Stimulated activated CD4-positive, alpha-beta T cell treated with anti-CD3 and anti-CD28 coated beads, Interleukin-1b, Interleukin-23, amount 100 ng/mL, for 1 hour (primary cell): ENCODE measurements around the gene FBXO47.

Experiments used
- DNase-seq, 2 donors: peaks; one replicate each; pipeline ENCODE4 v3.0.0-alpha.2; 2020; ENCODE audit warnings: low read depth in 2 of 2

Gene FBXO47, protein sequence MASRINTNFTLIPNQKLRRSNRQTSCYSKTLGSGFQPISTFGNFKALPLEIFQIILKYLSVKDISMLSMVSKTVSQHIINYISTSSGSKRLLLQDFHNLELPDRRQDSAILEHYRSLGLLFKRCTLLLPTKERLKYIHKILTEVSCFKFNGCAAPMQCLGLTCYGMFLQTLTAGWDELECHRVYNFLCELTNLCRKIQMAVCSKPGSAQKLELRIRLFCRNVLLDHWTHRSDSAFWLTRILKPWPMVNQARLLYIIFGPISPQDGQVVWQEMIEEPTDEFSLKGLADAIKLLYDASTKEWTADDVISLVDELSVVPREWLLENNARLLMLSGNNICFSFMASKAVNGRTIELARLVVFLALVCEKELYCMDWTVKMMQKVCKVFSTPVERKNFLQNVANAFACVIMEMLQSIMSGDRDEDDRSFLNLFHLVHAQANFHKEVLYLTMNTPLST

DNA sequence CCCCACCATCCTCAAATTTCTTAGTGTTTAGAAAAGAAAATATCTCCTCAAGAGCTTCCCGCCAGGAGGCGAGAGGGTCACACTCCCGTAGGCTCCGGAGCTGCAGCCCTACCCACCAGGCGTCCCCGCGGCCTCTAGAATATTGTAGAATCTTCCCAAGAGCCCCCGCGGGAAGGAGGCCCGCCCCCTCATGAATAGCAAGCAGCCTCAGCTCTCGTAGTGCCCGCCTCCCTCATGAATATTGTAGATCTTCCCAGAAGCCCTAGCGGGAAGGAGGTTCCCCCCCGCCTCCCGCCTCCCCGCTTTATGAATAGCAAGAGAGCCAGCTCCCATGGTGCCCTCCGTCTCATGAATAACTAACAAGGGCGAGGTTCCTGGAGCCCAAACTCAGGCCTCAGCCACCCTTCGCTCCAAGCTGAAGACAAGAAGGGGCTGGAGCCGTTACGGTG is at the start of gene FBXO47:
Gene FBXO47 (minus strand): TSS at position 114 of the 449 bp plus-strand sequence. CDS start 4,378 bp downstream, outside the sequence.
- peak; percentile 47 to 59 for DNase-seq

DNA sequence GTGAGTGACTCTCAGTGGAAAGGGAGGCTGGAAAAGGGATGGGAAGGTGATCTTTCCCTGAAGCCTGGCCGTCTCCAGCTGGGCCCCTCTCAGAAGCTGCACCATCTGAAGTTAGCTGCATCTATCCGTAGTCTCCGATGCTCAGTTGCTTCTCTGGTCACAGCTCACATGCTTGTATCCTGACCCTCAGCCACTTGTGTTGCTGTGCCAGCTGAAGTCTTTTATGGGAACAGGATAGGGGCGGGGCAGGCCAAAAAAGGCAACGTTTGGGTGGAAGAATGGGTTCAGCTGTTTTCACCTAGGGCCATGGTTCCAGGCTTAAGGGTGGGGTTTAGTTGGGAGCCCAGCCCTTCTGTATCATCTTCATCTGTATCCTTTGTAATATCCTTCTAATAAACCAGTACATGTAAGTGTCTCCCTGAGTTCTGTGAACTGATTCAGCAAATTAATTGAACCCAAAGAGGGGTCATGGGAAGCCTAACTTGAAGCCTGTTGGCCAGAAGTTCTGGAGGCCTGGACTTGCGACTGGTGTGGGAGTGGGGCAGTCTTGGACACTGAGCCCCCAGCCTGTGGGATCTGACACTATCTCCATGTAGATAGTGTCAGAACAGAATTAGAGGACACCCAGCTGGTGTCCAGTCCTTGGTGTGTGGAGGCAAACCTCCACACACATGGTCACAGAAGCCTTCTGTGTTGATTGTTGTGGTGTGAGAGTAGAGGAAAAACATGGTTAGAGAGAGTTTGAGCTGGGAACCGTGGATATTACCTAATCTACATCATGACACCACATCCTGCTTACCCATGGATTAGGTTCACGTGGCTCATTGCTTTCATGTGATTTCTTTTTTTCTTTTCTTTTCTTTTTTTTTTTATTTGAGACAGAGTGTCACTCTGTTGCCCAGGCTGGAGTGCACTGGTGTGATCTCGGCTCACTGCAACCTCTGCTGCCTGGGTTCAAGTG is 49.3 kb upstream of the FBXO47 start:
- DNase-seq, result no peak

DNA sequence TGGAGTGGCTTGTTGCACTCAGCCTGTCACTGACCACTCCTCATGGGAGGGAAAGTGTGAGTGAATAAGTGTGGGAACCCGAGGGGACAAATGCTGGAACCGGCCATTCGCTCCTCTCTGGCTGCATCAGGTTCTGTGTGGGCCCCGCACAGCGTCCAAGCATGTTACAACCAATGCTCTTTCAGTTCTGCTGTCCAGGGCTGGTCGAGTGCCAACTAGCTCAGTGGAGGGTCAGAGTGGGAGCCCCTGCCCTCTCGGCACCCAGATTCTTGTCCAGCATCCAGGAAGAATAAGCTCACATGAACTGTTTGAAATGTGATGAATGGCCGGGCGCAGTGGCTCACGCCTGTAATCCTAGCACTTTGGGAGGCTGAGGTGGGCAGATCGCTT is 48.3 kb upstream of the FBXO47 start:
- DNase-seq, result no peak

DNA sequence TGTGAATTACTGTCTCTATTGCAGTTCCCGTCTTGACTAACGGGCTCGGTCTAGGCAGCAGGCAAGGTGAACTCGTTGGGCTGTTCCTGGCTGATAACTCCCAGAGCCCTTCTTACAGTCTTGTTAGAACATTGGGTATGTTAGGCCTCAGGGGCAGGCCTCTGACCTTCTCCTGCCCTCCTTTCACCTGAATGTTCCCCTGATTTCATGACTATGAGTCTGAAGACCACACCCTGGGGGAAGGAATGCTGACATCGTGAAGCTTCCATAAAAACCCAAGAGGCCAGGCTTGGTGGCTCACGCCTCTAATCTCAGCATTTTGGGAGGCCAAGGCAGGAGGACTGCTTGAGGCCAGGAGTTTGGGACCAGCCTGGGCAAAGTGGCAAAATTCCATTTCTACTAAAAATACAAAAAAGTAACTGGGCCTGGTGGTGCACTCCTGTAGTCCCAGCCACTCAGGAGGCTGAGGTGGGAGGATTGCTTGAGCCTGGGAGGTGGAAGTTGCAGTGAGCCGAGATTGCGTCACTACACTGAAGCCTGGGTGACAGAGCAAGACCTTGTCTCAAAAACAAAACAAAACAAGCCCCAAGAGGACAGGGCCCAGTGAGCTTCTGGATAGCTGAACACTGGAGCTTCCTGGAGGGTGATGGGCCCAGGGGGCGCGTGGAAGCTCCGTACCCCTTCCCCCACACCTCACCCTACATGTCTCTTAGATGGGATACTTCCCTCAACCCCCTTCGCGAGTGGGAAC is 47.8 kb upstream of the FBXO47 start:
- DNase-seq, result no peak

DNA sequence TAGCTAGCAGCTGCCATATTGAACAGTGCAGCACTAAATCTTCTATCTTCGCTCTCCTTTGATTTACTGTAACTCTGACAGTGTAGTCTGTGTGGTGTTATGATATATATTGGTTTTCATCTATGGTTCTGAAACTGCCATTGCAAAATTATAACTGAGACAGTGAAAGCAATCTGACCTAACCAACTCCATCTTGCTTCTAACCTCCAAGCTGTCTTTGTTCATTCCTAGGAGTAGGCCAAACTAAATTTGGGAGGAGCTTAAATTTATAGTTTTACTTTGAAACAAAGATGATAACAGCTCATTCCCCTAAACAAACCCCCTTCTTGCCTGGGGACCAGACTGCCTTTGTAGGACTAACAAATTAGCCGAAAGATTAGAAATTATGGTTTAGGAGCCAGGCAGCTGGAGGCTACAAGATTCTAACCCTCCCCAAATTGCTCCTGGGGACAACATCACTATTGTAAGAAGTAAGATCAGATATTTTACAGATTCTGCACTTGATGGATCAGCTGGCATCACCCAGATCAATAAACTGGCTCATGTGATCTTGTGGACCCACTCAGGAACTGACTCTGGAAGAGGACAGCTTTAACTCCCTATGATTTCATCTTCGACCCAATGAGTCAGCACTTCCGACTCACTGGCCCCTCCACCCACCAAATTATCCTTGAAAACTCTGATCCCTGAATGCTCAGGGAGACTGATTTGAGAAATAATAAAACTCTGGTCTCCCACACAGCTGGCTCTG is 47.0 kb upstream of the FBXO47 start:
- no peak for DNase-seq

DNA sequence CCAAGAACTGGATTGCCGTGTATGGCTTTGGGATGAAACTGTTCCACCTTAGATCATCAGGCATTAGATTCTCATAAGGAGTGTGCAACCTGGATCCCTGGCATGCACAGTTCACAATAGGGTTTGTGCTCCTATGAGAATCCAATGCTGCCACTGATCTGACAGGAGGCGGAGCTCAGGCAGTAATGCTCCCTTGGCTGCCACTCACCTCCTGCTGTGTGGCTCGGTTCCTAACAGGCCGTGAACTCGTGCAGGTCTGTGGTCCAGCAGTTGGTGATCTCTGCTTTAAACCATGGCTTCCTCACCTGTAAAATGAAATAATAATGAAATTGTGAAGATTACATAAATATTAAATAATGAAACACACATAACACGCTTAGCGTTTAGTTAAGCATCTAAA is 45.5 kb upstream of the FBXO47 start:
- no peak for DNase-seq

DNA sequence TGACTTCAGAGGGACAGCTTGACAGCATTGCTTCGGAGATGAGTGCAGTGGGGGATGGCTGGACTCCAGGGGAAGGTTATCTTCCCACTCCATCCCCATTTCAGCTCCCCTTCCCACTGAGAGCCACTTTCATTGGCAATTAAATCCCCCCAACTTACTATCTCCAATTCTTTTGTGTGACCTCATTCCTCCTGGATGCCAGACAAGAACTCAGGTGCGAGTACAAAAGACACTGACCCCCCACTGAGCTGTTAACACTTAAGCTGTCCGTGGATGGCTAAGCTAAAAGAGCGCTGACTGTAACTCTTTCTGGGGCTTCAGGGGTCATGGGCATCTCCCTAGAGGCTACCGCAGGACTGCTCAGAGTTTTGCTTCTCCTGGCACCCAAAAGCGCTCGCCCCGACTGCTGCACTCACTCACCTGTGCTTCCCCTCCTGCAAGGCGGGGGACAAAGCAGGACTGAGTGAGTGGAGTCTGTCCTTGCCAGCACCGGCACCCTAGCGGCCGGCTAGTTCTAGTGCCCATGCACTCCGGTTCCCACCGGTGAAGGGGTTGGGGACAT is 44.8 kb upstream of the FBXO47 start:
- DNase-seq, result no peak

DNA sequence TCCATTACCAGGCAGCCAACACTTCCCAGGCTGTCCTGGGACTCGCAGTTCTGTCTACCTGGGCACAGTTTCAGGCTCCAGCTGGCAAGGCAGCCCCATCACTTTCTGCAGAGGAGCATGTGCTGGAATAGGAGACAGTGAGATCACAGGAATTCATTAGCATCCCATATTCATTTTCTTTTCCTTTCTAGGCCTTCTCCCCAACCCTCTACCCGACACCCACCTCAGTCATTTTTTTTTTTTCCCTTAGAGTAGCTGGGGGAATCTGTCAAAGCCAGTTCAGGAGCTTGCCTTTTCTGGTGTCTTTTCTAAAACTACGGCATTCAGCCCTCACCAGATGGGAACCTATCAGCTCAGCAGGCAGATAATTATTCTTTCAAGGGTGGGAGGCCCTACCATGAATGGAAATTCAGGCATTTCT is 42.4 kb upstream of the FBXO47 start:
- no peak for DNase-seq

DNA sequence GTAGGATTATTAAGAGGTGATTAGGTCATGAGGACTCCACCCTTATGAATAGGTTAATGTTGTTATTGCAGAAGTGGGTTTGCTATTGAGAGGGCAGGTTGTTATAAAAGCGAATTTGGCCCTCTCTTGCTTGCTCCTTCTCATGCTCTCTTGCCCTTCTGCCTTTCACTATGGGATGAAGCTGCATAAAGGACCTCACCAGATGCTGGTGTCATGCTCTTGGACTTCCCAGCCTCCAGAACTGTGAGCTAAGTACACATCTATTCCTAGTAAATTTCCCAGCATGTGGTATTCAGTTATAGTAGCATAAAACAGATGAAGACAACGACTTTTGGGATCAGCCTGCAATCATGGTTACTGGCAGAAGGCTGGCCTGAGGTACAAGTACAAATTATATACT is 41.4 kb upstream of the FBXO47 start:
- no peak for DNase-seq

DNA sequence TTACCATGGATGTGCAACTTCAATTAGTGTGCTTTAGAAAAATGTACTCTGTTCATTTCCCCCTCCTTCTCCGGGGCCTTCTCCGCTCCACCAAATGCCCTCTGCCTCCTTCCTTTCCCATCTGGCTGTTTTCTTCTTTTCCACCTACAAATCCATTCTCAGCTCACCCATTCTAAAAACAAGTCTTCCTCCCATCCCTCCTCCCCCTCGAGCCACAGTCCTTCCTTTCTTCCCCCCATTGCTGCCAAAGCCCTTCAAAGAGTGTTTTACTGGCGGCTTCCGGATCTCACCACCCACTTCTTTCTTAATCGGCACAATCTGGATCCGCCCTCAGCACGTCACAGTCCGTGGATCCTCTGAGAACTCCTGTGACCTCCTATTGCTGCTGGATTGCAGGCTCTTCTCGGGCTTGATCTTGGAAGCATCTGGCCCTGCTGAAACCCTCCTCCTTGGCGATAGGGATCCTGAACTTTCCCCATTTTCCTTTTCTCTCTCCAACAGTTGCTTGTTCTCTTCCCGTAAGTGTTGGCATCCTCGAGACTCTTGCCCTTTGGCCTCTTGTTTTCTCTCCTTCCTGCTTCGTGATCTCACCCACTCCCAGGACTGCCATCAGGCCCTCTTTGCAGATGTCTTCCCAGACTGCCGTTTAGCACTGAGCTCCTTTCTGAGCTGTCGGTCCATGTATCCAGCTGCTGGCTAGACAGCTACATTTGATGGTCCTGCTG is 36.0 kb upstream of the FBXO47 start:
- no peak for DNase-seq

DNA sequence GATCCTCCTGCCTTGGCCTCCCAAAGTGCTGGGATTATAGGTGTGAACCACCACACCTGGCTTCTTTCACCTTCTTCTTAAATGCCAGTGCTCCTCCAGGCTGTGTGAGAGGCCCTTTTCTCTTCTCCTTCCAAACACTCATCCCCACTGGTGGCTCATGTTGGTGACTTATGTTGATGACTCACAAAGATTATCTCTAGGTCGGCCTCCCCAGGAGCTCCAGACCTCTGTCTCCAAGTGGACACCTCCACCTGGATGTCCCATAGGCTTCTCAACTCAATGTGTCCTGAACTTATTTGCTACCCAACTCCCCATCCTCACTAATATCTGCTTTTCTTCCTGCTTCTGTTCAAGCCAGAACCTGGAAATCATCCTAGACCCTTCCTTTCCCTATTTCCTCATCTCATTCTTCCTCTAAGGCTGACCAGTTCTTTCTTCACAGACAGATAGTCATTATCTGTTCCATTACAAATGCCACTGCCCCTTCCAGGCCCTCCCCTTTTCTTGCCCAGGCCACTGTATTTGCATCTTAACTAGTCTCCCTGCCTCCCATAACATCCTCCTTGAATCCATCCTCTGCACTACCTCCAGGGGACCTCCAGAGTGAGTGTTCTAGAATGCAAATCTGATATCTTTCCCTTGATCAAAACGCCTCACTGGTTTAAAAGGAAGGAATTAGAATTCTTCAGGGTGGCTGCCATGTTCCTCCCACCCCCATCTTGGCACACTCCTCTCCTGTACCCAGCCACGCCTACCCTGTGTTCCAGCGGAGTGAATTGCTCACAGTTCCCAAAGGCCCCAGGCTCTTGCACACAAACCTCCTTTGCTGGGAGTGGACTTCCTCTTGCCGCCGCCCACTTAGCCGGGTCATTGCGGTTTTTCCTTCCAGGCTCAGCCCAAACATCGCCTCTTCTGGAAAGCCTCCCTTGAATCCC is 34.8 kb upstream of the FBXO47 start:
- no peak for DNase-seq

DNA sequence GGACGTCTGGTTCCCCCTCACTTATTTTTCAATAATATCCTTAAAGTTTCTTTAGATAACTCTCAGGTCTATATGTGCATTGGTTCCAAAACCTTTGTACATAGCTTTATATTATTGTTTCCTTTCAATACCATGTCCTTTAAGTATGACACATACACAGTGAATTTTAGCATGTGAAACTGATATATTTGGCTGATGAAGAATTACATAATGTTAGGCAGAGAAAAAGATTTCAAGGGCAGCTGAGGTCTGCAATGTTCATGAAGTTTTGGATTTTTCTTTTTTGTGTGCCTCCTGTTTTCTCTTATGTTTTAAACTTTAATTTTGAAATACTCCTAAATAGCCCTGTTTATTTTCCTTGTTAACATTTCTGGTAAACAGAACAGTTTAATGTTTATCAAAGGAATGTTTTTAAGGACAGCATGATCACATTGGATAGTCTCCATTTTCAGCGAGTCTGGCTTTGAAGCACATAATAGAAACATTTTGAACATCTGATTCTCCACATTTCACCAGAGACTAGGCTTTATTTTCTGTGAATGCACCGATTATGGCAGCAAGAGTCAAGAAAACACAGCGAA is 32.9 kb upstream of the FBXO47 start:
- no peak for DNase-seq

DNA sequence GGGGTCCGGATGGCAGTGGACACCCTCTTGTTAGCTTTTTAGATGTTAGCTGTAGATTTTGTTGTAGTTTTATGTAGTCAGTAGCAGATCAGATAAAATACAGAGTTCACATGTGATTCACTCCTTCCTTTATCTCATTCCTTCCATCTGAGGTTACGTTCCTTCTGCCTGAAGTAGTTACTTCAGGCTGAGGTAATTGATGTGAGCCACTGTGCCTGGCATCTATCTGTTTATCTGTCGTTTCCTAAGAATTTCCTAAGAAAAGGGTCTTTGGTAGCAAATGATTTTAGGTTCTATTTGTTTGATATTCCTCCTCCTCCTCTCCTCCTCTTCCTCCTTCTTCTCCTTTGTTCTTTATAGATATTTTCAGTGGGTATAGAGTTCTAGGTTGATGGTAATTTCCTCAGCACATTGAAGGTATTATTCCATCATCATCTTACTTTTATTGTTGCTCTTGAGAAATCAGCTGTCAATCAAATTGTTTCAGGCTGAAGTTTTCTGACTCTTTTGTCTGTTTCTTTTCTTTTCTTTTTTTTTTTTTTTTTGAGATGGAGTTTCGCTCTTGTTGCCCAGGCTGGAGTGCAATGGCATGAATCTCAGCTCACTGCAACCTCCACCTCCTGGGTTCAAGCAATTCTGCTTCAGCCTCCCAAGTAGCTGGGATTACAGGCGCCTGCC is 29.6 kb upstream of the FBXO47 start:
- no peak for DNase-seq

DNA sequence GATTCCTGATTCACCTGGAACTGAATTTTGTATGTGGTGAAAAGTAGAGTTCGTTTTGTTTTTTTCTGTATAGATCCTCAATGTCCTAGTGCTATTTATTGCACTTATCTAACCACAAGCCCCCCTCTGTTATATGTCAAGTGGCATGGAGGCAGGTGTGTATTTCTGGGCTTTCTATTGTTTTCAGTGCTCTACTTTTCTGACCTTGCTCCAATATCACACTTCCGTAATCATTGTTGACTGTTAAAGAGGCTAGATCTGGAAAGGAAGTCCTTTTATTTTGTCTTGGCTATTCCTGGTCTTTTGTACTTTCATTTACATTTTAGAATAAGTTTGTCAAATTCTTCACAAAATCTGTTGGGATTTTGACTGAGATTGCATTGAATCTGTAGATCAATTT is 26.8 kb upstream of the FBXO47 start:
- DNase-seq, result no peak

DNA sequence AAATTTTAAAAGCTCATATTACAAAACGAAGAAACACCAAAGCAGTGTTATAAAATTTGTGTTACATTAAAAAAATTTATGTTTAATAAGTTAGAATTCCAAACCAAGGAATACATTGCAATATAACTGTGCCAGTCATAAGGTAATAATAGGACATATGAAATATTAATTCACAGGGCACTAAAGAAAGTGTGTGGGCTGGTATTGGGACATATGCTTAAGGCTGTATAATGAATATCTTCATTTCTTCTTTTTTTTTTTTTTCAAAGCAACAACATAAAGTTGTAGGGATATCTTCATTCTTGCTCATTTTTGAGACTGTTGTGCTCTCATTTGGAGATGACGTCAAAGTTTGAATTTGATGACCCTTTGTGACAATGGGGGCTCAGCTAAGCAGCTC is 17.5 kb upstream of the FBXO47 start:
- DNase-seq, result no peak

DNA sequence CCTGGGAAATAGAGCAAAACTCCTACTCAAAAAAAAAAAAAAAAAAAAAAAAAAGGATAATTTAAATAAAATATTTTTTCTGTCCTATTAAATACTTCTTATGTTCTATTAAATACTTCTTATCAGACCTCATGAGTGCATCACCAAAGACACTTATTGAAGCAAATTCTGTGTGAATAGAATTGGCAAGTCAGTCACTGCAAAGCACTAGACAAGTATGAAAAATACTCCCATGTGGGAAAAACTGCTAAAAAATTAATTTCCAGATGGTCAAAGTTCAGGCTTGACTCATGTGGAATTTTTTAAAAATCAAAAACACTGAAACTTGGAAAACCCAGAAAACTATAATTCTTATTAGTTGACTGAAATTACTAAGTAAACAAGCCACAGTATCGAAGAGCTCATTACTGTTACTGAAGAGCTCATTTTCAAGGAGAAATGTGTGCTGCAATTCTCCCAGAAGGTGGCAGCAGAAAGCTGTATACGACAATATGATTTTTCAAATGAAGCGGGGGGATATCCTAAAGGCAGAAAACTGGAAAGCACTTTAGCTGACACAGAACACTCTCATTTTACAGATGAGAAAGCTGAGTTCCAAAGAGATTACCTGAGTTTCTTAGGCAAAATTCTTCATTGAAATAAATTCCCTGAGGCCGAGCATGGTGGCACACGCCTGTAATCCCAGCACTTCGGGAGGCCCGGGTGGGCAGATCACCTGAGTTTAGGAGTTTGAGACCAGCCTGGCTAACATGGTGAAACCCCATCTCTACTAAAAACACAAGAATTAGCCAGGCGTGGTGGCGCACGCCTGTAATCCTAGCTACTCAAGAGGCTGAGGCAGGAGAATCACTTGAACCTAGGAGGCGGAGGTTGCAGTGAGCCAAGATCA is 15.9 kb upstream of the FBXO47 start:
- no peak for DNase-seq

DNA sequence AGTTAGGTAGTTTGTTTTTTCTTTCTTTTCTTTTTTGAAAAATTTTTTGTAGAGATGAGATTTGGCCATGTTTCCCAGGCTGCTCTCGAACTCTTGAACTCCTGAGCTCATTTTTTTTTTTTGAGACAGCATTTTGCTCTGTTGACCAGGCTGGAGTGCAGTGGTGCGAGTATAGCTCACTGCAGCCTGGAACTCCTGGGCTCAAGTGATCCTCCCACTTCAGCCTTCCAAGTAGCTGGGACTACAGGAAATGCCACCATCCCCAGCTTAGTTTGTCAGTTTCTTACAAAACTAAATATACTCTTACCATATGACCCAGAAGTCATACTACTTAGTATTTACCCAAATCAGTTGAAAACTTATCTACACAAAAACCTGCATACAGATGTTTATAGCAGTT is 14.4 kb upstream of the FBXO47 start:
- DNase-seq, result no peak
